ENCODE results near the gene ITM2B.

The ITM2B gene

DNA sequence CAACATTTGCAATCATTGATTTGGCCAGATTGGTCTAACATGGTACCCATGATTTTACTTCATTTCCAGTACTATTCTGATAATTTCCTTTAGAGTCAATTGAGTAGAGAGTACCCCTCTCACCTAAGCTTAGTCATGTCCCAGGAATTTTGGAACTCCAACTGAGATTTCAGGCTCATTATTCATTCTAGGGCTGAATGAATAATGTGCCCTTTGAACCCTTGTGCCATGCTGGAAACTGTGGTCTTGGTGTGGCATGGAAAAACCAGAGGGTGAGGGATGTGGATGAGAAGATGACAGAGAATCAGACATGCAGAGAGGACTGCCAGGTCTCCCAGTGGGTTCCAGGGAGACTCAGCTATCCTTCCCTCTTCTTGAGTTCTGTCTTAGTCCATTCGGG, 30.2 kb downstream of the ITM2B start (continued):
- no peak for TF ChIP-seq SCRT1 (tag by site-specific recombination; IDR thresholded peaks at IDR 0.05; ENCODE audit: borderline replicate concordance)

DNA sequence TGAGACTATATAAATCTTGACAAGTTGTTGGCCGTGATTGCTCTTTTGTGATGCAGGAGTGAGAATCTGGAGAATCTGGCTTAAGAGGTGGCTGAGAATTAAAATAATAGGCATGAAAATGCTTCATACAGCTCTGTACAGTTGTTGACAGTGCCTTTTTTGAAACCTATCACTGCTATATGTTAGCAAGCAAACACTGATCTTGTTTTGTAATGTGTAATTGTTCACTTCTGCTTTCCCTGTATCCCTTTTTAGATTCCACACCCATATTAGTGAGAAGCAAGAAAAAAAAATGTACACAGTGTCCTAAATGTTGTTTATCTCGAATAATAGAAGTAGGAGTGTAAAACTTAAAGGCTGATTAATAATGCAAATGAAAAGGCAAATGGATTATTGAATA, 31.1 kb downstream of the ITM2B start:
- peaks cover 6% of the 10 kb centered on the region; the same call in 1 of the 2 replicates for H3K4me1 ChIP-seq (ENCODE audit: control insufficient read depth, insufficient read depth, low read length)

DNA sequence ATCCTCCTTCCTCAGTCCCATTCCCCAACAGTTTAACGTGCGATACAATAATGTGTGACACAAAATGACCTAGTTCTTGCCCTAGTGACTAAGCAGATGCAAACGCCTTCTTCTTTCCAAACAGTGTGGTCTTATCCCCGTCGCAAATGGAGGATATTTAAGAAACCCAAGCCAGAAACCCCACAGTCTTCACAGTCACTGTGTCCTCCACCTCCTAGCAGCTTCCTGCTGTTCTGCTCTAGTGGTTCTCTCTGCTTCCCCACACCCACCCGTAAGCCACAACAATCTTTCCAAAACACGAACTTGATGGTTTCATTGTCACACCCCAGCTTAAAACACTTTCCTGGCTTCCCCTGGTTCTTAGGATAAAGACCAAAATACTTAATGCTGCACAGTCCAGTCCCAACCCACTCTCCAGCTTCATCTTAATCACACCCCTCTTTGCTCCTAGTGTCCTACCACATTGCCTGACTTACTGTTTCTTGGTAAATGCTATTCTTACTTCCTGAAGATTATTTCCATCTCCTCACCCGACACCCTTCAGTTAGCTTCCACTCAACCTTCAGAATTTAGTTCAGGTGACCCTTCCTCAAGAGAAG, 32.3 kb downstream of the ITM2B start:
- no peak overlapping the region for H3K27ac ChIP-seq (ENCODE audit: extremely low read depth, low read depth, low read length)
- peaks cover 6% of the 10 kb centered on the region; the same call in 1 of the 2 replicates for H3K4me1 ChIP-seq (ENCODE audit: control insufficient read depth, insufficient read depth, low read length)
- CTCF ChIA-PET = no interaction called here
- no peak overlapping the region for H3K4me3 ChIP-seq (ENCODE audit: low read depth, low read length)
- H3K36me3 ChIP-seq (ENCODE audit: control insufficient read depth in 2 of 2, insufficient read depth in 1 of 2, low read length in 2 of 2) = peaks cover 20 to 43% of the 10 kb centered on the region in 2 experiments
- no peaks in the 10 kb centered on the region for H3K9me3 ChIP-seq (ENCODE audit: control insufficient read depth, insufficient read depth, low read depth, low read length)
- POLR2A ChIA-PET = no interaction called here
- TF ChIP-seq, protein P1, sequence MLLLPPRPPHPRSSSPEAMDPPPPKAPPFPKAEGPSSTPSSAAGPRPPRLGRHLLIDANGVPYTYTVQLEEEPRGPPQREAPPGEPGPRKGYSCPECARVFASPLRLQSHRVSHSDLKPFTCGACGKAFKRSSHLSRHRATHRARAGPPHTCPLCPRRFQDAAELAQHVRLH (tag by site-specific recombination; IDR thresholded peaks at IDR 0.05) = no peak
- TF ChIP-seq ZNF394 (tag by site-specific recombination; IDR thresholded peaks at IDR 0.05; ENCODE audit: borderline replicate concordance) (no peak), ZNF114 (tag by site-specific recombination; IDR thresholded peaks at IDR 0.05) (no peak), TCF7L2 (IDR thresholded peaks at IDR 0.05; ENCODE audit: borderline replicate concordance, low read depth, low read length) (no peak), ZNF629 (tag by site-specific recombination; IDR thresholded peaks at IDR 0.05) (no peak), KLF16 (tag by site-specific recombination; IDR thresholded peaks at IDR 0.05) (no peak), ZFP41 (tag by site-specific recombination; IDR thresholded peaks at IDR 0.05; ENCODE audit: borderline replicate concordance) (no peak)
- TF ChIP-seq, protein P2, sequence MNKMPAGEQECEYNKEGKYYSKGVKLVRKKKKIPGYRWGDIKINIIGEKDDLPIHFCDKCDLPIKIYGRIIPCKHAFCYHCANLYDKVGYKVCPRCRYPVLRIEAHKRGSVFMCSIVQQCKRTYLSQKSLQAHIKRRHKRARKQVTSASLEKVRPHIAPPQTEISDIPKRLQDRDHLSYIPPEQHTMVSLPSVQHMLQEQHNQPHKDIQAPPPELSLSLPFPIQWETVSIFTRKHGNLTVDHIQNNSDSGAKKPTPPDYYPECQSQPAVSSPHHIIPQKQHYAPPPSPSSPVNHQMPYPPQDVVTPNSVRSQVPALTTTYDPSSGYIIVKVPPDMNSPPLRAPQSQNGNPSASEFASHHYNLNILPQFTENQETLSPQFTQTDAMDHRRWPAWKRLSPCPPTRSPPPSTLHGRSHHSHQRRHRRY (tag by site-specific recombination; IDR thresholded peaks at IDR 0.05) = no peak
- TF ChIP-seq, protein P3, sequence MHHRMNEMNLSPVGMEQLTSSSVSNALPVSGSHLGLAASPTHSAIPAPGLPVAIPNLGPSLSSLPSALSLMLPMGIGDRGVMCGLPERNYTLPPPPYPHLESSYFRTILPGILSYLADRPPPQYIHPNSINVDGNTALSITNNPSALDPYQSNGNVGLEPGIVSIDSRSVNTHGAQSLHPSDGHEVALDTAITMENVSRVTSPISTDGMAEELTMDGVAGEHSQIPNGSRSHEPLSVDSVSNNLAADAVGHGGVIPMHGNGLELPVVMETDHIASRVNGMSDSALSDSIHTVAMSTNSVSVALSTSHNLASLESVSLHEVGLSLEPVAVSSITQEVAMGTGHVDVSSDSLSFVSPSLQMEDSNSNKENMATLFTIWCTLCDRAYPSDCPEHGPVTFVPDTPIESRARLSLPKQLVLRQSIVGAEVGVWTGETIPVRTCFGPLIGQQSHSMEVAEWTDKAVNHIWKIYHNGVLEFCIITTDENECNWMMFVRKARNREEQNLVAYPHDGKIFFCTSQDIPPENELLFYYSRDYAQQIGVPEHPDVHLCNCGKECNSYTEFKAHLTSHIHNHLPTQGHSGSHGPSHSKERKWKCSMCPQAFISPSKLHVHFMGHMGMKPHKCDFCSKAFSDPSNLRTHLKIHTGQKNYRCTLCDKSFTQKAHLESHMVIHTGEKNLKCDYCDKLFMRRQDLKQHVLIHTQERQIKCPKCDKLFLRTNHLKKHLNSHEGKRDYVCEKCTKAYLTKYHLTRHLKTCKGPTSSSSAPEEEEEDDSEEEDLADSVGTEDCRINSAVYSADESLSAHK (tag by site-specific recombination; IDR thresholded peaks at IDR 0.05) = no peak

More for the DNA sequence above, 31.1 kb downstream of the ITM2B start:
- CTCF ChIA-PET = no interaction called here
- POLR2A ChIA-PET = no interaction called here
- Histone ChIP-seq H3K36me3 (ENCODE audit: control insufficient read depth in 2 of 2, insufficient read depth in 1 of 2, low read length in 2 of 2) (peaks cover 20 to 41% of the 10 kb centered on the region in 2 experiments), H3K27ac (ENCODE audit: extremely low read depth, low read depth, low read length) (no peak overlapping the region), H3K4me3 (ENCODE audit: low read depth, low read length) (no peak overlapping the region), H3K9me3 (ENCODE audit: control insufficient read depth, insufficient read depth, low read depth, low read length) (no peaks in the 10 kb centered on the region)
- TF ChIP-seq, protein P4, sequence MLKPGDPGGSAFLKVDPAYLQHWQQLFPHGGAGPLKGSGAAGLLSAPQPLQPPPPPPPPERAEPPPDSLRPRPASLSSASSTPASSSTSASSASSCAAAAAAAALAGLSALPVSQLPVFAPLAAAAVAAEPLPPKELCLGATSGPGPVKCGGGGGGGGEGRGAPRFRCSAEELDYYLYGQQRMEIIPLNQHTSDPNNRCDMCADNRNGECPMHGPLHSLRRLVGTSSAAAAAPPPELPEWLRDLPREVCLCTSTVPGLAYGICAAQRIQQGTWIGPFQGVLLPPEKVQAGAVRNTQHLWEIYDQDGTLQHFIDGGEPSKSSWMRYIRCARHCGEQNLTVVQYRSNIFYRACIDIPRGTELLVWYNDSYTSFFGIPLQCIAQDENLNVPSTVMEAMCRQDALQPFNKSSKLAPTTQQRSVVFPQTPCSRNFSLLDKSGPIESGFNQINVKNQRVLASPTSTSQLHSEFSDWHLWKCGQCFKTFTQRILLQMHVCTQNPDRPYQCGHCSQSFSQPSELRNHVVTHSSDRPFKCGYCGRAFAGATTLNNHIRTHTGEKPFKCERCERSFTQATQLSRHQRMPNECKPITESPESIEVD (tag by site-specific recombination; IDR thresholded peaks at IDR 0.05) = no peak
- TF ChIP-seq ZNF184 (tag by site-specific recombination; IDR thresholded peaks at IDR 0.05) (no peak), MYNN (tag by site-specific recombination; IDR thresholded peaks at IDR 0.05; ENCODE audit: borderline replicate concordance) (no peak), GLIS1 (tag by site-specific recombination; IDR thresholded peaks at IDR 0.05) (no peak), MEIS1 (CRISPR knock-in tag; IDR thresholded peaks at IDR 0.05; ENCODE audit: borderline replicate concordance) (no peak), OVOL3 (tag by site-specific recombination; IDR thresholded peaks at IDR 0.05) (no peak), ZNF521 (tag by site-specific recombination; IDR thresholded peaks at IDR 0.05) (no peak)
- TF ChIP-seq, protein P5, sequence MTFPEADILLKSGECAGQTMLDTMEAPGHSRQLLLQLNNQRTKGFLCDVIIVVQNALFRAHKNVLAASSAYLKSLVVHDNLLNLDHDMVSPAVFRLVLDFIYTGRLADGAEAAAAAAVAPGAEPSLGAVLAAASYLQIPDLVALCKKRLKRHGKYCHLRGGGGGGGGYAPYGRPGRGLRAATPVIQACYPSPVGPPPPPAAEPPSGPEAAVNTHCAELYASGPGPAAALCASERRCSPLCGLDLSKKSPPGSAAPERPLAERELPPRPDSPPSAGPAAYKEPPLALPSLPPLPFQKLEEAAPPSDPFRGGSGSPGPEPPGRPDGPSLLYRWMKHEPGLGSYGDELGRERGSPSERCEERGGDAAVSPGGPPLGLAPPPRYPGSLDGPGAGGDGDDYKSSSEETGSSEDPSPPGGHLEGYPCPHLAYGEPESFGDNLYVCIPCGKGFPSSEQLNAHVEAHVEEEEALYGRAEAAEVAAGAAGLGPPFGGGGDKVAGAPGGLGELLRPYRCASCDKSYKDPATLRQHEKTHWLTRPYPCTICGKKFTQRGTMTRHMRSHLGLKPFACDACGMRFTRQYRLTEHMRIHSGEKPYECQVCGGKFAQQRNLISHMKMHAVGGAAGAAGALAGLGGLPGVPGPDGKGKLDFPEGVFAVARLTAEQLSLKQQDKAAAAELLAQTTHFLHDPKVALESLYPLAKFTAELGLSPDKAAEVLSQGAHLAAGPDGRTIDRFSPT (tag by site-specific recombination; IDR thresholded peaks at IDR 0.05) = no peak
- TF ChIP-seq, protein P6, sequence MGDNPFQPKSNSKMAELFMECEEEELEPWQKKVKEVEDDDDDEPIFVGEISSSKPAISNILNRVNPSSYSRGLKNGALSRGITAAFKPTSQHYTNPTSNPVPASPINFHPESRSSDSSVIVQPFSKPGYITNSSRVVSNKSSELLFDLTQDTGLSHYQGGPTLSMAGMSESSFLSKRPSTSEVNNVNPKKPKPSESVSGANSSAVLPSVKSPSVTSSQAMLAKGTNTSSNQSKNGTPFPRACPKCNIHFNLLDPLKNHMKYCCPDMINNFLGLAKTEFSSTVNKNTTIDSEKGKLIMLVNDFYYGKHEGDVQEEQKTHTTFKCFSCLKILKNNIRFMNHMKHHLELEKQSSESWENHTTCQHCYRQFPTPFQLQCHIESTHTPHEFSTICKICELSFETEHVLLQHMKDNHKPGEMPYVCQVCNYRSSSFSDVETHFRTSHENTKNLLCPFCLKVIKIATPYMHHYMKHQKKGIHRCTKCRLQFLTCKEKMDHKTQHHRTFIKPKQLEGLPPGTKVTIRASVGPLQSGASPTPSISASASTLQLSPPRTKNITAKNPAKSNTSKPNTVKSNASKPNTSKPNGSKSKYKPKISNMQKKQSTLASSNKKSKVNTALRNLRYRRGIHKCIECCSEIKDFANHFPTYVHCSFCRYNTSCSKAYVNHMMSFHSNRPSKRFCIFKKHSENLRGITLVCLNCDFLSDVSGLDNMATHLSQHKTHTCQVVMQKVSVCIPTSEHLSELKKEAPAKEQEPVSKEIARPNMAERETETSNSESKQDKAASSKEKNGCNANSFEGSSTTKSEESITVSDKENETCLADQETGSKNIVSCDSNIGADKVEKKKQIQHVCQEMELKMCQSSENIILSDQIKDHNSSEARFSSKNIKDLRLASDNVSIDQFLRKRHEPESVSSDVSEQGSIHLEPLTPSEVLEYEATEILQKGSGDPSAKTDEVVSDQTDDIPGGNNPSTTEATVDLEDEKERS (tag by site-specific recombination; IDR thresholded peaks at IDR 0.05) = no peak

Measured in HEK293 (cell line).